OCI-LY3 (cell line): ENCODE results near the gene C6orf58.

Experiments
- CTCF ChIP-seq: fragments of 200-600, 300-600 bp; sonication (generic); IDR thresholded peaks from 2 replicates; pipeline ENCODE4 v1.5.1; 2014; ENCODE audit warnings: antibody characterized with exemption, low read length, low read depth
- EZH2phosphoT487 ChIP-seq: fragments of 200-600 bp; shearing (Covaris generic); IDR thresholded peaks from 2 replicates; pipeline ENCODE4 v1.6.1; 2018; ENCODE audit warnings: antibody characterized with exemption, mixed run types, low read depth

GRCh38 chr6:127630800-127631199 is 53.8 kb downstream of the C6orf58 start:
- TF ChIP-seq CTCF (no peak), EZH2phosphoT487 (no peak)
